Measurements from ENCODE around the gene CALCOCO1.
A peak's percentile ranks its signal among the peaks of the same experiment; 100 is the strongest.

The CALCOCO1 gene

GRCh38 chr12:53751336-53752191, 24.3 kb upstream of the CALCOCO1 start, which contains the start of gene CISTR:
CISTR (minus strand) TSS chr12:53751979.
- DNase-seq: no peak

DNA sequence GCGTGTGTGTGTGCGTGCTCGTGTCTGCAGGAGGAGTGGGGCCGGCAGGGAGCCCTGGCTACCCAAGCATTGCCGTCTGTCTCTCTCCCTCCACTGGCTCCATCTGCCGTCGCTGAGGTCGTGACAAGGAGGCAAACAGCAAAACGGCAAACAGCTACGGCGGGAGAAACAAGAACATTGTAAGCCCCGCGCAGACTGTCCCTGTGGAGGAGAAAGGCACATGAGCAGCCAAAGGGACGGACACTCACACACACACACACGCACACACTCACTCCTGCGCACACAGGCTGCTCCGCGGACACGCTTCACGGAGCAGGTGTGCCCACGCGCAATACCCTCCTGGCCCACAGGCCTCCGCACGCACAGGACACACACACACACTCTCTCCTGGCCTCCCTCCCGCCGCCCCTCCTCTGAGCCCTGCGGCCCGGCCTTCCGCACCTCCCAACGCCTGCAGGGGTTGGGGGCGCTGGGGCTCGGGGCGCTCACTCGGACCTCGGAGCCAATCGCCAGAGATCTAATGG, 23.6 kb upstream of the CALCOCO1 start:
- peak; percentile 24 for DNase-seq

DNA sequence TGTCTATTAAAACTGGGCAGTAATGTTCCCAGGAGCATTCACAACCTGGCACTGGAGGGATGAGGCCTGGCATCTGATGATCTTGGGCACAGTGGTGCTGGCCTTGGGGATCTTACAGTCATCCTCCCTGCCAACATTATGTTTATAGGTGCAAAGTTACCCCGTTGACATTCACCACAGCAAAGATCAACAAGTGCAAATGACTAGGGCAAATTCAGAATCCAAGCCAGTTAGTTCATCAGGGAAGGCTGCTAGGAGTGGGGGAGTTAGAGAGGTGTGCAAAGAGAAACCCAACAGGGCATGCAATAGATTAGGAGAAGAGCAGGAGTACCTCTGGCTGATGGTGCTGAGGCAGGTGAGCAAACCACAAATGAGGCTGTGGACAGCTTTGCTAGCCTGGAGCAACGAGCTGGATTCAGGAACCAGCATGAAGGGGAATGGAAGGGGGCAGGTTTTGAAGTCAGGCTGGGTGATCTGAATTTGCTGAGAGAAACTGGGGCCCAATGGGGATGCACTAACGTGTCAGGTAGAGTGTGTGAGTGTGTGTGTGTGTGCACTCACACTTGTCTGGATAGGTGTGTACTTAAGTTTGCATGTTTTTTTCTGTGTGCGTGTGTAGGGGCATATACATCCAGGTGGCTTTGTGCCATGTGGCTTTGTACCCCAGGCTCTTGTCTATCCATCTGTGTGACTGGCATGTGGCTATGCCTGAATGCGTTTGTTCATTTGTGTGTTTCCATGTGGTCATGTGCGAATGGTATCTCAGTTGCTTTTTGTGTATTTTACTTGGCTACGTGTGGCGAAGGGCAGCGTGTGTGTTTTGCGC, 22.9 kb upstream of the CALCOCO1 start:
- no peak for DNase-seq

- no peak for DNase-seq
These were observed 21.0 kb upstream of the CALCOCO1 start for GRCh38 chr12:53748072-53748840.

- no peak for DNase-seq
These were observed 19.8 kb upstream of the CALCOCO1 start for GRCh38 chr12:53747095-53747494.

- DNase-seq: peak; percentile 70
These were observed 19.4 kb upstream of the CALCOCO1 start for GRCh38 chr12:53746592-53747092.

GRCh38 chr12:53744751-53745150, 17.5 kb upstream of the CALCOCO1 start:
- DNase-seq: no peak

DNA sequence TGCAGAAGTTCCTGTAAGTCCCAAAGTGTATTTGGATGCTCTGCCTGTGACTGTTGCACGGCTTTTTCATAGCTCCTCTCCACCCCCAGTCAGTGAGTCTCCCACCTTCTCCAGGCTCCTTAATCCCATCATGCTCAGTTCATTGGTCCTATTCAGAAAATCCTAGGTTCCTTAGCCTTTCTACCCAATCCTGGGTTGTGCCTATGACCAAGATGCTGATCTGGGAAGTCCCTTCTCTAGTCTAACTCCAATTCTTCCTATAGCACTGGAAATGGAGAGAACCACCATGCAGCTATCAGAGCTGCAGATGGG, 16.8 kb upstream of the CALCOCO1 start:
- DNase-seq: no peak

GRCh38 chr12:53743266-53744129, 16.2 kb upstream of the CALCOCO1 start:
- DNase-seq: peak; percentile 22

DNA sequence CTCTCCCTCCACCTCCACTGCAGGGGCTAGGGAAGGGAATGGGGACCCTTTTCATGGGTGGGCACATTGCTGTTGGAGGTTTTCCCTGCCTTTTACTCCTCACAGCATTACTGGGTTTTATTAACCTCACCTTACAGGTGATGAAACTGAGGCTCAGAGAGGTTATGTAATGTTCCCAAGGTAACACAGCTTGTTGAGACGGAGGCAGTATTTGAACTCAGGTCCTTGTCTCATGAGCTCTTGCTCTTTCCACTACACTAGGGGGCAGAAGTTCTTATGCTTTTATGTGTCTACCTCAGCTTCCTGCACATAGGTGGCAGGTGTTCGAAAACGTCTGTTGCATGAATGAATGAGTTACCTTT, 12.9 kb upstream of the CALCOCO1 start:
- DNase-seq: no peak

GRCh38 chr12:53739214-53740129, 12.2 kb upstream of the CALCOCO1 start:
- no peak for DNase-seq

DNA sequence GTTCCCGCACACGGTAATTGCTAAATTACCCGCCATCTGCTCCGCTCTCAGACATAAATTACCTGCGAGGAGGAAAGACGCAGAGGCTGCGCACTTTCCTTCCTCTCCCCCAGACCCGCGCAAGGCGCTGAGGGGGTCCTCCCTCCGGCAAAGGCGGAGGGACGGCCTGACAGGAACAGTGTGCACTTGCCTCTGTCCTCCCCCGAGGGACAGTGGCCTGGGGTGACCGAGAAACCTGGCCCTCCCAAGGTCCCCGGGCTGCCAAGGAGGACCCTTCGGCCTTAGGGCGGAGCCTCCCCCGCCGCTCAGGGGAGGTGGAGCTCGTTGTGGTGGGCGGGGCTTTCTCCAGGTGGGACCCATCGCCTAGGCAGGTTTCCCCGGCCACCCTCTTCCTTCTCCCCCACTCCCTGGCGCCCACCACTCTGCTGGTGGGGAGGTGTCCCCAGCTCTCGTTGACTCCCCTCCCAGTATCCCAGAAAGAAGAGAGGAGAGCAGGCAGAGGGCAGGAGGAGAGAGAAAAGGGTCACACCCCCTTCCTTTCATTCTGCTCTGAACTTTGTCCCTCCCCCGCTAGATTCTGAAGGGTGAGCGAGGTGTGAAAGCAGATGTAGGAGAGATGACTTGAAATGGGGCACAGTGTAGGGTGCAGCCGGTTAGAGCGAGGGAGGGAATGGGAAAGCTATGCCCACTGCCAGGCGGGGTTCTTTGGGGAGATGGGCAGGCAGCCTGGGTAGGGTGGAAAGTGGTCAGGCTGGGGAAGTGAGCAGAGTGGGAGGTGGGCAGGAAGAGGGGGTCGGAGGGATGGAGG, 11.4 kb upstream of the CALCOCO1 start:
- no peak for DNase-seq

DNA sequence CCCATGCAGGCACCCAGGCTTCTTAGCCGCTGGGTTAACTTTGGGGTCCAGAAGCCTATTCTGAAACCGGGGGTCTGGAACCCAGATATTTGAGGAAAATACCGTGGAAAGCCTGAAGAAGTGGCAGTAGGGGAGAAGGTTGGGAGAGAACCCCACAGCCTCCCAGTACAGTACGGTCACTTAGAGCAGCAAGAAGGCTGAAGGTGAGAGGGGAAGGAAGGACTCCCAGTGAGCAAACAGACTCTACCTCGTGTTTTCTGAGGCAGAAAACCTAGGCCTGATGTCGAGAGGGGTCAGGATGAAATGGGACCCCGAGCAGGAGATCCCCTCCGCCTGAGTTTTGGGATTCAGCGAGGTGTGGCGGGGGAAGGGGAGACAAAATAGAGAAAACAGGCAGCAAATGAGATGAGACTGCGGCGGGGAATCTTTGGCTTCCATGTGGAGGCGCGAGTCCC, 10.7 kb upstream of the CALCOCO1 start:
- DNase-seq: no peak

GRCh38 chr12:53737093-53737808, 10.0 kb upstream of the CALCOCO1 start:
- DNase-seq: no peak

DNA sequence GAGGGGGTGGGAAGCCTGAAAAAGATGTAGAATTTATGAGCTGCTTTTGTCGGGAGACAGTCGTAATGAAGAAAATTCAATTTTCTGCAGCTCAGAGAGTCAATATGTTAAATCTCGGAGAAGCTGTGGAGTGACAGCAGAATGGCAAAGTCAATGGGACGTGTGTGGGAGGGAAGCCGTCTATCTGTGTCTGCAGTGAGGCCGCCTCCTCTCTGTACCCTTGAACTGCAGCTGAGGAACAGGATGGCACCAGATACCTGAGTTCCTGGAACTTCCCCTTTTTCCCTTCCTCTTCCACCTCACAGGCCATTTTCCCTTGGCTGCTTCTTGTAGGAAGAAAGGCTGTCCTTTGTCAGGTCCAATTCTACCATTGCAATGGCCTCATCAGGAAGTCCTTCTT, 9.3 kb upstream of the CALCOCO1 start:
- no peak for DNase-seq

DNA sequence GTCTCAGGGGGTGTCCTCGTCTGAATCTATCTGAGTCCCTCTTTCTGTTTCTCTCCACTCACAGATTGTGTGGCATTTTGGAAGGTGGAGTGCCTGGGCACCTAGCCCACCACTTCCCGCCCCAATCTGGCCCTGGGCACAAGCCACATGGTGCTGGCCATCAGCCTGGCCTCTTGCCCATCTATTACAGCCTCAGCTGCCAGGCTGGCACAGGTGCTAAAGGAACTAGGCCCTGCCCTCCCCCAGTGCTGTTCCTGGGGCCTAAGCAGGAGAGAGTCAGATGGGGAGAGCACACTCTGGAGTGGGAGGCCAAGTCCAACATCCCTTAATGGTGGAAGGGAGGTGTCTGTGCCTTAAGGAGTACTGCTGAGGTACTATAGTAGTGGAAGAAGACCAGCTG, 8.3 kb upstream of the CALCOCO1 start:
- no peak for DNase-seq

DNA sequence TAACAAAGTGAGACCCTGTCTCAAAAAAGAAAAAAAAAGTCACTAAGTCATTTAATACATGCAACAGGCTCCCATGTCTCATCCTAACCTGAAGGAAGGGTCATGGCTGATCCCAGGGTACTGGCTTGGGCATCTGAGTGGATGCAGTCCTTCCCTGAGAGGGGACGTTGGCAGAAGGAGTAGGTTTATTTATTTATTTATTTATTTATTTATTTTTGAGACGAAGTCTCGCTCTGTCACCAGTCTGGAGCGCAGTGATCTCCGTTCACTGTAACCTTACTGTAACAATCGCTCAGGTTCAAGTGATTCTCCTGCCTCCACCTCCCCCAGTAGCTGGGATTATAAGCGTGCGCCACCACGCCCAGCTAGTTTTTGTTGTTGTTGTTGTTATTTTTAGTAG, 7.2 kb upstream of the CALCOCO1 start:
- no peak for DNase-seq

DNA sequence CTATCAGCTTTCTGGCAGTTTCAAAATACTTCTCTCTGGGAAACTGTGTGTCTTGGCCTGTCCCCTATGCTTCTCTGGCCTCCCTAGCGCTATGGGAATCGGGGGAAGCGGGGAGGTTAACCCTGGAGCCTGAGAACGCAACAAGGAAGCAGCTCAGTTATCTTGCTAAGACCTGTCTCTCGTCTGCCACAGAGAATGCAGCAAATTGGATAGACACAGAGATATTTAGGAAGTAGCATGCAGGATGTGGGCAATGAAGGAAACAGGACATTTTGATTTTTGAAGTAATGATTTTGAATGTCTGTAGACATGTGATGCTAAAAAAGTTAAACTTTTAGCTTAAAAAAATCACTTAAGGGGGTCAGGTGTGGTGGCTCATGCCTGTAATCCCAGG, 6.6 kb upstream of the CALCOCO1 start:
- DNase-seq: no peak

Data from NCI-H1417 treated with DMSO at 0.1 percent for 48 hours (cell line).